GM21423 (cell line): ENCODE measurements around the gene PAK3.

Source experiments
- ATAC-seq: cut with Tn5 transposase; IDR thresholded peaks from one replicate; pipeline ENCODE4 v1.9.1; 2021; ENCODE audit warnings: mild to moderate bottlenecking, moderate library complexity; ENCODE audit not compliant: unreplicated experiment

Gene PAK3

DNA sequence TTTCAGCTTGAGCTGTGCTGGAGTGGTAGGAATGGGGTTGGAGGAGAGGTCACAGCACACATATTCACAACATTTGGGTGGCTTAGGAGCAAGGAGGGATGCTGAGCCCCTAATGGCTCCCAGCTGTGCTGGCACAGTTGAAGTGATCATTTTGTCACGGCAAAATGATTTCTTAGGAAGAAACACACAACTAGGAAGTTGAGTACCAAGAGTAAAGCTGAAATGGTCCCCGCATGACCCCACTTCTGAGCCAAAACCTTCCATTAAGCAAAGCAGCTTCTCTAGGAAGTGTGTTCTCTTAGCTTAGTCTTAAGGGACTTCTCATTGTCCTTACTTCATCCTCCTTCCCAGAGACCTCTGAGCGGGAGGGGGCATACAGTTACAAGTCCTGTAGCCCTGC is 161.7 kb downstream of the PAK3 start:
- ATAC-seq, result no peak

DNA sequence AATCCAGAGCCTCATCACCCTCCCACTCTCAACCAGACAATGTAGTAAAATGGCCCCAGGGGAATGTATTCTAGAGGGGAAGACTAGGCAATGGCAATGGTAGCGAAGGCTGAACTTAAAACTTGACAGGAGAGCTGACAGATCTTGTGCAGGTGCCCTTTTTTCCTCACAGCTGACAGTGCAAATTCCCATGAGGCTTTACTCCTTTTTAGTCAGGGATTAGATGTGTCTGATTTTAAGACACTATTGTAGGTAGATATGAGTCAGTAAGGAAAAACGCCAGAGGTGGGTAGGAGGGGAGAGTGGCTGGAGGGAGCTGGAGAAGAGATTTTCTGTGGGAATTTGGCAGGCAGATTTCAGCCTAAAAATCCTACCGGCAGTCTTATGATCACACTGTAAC is 163.6 kb downstream of the PAK3 start:
- ATAC-seq, result no peak

GRCh38 chrX:111260451-111260850 is 164.5 kb downstream of the PAK3 start:
- ATAC-seq, result no peak

DNA sequence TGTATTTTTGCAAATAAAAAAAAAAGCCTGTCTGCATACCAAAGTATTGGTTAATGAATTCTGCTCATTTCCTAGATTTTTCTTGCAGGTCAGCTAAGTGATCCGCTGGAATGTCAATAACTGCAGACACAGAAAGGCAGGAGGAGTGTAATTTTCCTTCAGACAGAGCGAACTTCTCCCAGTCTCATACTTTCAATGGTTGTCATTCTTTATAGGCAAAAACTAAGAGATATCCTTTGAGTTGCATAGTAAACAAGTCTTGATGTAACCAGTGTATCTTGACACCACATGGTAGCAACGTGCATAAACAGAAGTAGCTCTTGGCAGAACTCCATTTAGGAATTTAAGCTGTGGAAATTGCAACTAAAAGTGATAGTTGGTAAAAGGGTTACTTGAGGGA is 166.1 kb downstream of the PAK3 start:
- ATAC-seq, result no peak

GRCh38 chrX:111264385-111264784 is 168.4 kb downstream of the PAK3 start:
- no peak for ATAC-seq

- ATAC-seq, result no peak
Measured at GRCh38 chrX:111265486-111265885, 169.5 kb downstream of the PAK3 start.

DNA sequence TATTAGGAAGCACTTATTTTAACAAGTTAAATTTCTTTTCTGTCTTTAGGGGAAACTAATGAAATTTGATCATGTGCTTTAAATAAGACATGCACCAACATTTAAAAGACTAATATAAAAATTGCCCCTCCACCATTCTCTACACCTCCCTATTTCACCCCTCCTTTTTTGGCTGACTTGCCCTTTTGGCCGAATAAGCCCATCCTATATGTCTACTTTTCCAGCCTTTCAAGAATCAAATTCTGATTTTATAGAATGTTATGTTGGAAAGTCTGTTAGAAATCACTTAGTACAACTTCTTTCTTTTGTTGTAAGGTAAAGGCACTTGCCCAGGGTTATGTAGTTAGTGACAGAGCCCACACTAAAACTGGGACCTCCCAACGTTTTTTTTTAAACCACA is 172.5 kb downstream of the PAK3 start:
- no peak for ATAC-seq

GRCh38 chrX:111270339-111270738 is 174.3 kb downstream of the PAK3 start, which contains the start of gene CAPN6:
CAPN6 (minus strand) TSS chrX:111270483; CDS start chrX:111263936, 6,547 bp downstream.
- ATAC-seq, result no peak
